ENCODE results near the gene TIMM50.

The TIMM50 gene

DNA sequence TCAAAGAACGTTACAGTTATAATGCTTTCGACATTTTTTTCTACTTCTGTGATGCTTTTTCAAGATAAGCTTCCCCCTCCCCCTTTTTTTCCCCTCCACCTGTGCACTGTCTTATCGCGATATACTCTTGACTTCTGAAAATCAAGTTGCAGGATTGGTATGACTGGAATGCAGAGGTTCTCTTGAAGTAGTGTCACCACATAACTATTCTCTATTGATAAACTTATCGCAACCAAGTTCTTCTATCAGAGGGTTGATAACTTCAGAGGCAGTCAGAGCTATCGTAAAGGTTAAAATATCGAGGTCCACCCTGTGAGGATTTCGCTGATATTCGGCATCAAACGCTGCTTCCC lies 58.5 kb downstream of the TIMM50 start:
- DNase-seq = no peak

DNA sequence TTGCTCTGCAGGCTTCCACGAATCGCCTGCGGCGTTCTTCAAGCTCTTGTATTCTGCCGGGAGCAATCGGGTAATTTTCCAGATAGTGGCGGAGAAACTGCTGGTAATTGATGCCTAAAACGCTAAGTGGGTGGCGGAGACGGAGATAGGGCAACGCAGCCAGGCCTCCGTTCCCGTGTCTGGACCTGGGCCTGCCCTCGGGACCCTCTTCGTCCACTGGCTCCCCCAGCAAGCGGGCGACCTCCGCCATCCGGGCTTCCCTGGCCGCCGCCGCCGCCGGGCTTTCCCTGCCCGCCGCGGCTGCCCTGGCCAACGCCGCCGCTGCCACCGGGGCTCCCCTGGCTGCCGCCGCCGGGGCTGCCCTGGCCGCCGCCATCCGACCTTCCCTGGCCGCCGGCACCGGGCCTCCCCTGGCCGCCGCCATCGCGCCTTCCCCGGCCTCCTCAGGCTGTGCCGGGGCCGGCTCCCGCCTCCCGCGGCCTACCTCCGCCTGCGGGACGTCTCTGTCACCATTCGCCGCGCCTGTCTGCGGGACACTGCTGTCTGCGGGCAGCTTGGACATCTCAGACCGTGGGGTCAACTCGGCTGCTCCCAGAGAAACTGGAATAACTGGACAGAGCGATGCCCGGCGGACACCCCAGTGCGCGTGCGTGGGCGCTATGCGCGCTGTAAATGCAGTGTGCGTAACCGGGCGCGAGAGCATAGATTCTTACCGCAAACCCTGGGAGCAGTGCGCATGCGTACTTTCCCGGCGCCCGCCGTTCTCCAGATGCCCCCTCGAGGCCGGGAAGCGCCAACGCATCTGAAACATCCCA lies 59.1 kb downstream of the TIMM50 start, which contains the start of gene EID2:
Gene EID2, minus strand, starts transcription at position 644 of the 815 bp plus-strand sequence. Its CDS starts 82 bp downstream, at position 562.
- DNase-seq = peak; percentile 90

DNA sequence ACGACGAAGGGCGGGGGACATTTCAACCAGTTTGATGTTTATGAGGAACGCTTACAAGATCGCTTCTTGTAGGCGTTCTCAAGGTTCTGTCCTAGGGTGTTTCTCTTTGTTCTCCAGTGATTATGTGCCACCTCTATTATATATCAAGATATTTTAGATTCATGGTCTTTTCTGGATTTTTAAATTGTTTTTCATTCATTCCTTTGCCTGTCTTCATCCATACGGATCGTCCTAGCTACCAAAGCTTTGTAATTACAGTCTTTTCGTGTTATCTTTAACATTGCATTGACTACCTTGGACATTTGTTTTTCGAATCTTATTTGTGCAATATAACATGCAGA lies 59.7 kb downstream of the TIMM50 start:
- no peak for DNase-seq

Measured in GDM1 (cell line).